Loucy (cell line): ENCODE data around the gene PTPRN2.
"Not testable (repeated sequence)": the region's sequence is repeated elsewhere in the genome, so short reads cannot be mapped to it uniquely, and the experiment has no call there.

ENCODE experiments used
- EZH2phosphoT487 ChIP-seq: fragments of 200-600 bp; IDR thresholded peaks from 2 replicates; pipeline ENCODE4 v1.6.1; 2018; ENCODE audit warnings: antibody characterized with exemption, mild to moderate bottlenecking, moderate library complexity, borderline replicate concordance
- TF ChIP-seq, protein P1 (sequence below): fragments of 200-600 bp; sonication (generic); conservative IDR thresholded peaks from 2 replicates; pipeline ENCODE4 v1.5.1; 2014; ENCODE audit warnings: mild to moderate bottlenecking, antibody characterized with exemption, low read length

DNA sequence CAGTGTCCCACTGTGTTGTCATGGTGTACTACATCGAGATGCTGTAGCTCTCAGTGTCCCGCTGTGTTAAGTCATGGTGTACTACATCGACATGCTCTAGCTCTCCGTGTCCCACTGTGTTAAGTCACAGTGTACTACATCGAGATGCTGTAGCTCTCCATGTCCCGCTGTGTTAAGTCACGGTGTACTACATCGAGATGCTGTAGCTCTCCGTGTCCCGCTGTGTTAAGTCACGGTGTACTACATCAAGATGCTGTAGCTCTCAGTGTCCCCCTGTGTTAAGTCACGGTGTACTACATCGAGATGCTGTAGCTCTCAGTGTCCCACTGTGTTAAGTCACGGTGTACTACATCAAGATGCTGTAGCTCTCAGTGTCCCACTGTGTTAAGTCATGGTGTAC is 169.2 kb downstream of the PTPRN2 start:
- not testable (repeated sequence) for TF ChIP-seq EZH2phosphoT487
- TF ChIP-seq, protein P1, sequence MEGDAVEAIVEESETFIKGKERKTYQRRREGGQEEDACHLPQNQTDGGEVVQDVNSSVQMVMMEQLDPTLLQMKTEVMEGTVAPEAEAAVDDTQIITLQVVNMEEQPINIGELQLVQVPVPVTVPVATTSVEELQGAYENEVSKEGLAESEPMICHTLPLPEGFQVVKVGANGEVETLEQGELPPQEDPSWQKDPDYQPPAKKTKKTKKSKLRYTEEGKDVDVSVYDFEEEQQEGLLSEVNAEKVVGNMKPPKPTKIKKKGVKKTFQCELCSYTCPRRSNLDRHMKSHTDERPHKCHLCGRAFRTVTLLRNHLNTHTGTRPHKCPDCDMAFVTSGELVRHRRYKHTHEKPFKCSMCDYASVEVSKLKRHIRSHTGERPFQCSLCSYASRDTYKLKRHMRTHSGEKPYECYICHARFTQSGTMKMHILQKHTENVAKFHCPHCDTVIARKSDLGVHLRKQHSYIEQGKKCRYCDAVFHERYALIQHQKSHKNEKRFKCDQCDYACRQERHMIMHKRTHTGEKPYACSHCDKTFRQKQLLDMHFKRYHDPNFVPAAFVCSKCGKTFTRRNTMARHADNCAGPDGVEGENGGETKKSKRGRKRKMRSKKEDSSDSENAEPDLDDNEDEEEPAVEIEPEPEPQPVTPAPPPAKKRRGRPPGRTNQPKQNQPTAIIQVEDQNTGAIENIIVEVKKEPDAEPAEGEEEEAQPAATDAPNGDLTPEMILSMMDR = not testable (repeated sequence)
